GM12878 (cell line): ENCODE measurements around the gene NAT8L. TPM values are rescaled to one million over a fixed set of nuclear protein-coding genes. Genes with fewer than 3 reads are reported as not detected.

Source experiments
- ATAC-seq: fragments of 200-7000 bp; cut with Tn5 transposase; 3 replicates; pipeline ENCODE4 v1.9.1; 2020; ENCODE audit warnings: mild to moderate bottlenecking, moderate library complexity
- BruUV-seq: library from RNA; stranded (reverse); fragments of 400-500 nt; replicated peaks from 2 replicates; lab custom pipeline; 2021; lab: Mats Ljungman, UMichigan
- CTCF ChIA-PET: fragments of 300-600 bp; sonication (Branson Sonifier 250); formaldehyde crosslinking; extraction: SDS; loops from one replicate; lab custom pipeline; 2021; ENCODE audit warnings: inconsistent platforms; lab: Yijun Ruan, JAX
- POLR2A ChIA-PET: fragments of 350-600 bp; formaldehyde crosslinking; extraction: SDS; loops from one replicate; lab custom pipeline; 2021; ENCODE audit warnings: inconsistent platforms; lab: Charles Lee
- RAD21 ChIA-PET: fragments of 300-600 bp; sonication (Branson Sonifier 250); formaldehyde crosslinking; loops from one replicate; lab custom pipeline; 2023; ENCODE audit warnings: antibody characterized with exemption; ENCODE audit not compliant: unreplicated experiment; lab: Charles Lee
- SMC1A ChIA-PET: fragments of 300-600 bp; sonication (Branson Sonifier 250); formaldehyde crosslinking; loops from one replicate; lab custom pipeline; 2023; ENCODE audit not compliant: unreplicated experiment, uncharacterized antibody; lab: Charles Lee
- DNase-seq: peaks from one replicate; pipeline ENCODE4 v3.0.0-alpha.2; 2011; ENCODE audit warnings: low read depth, low spot score
- FAIRE-seq: peaks from 3 replicates; lab custom pipeline; 2011; peaks lifted over from hg19 to GRCh38; lab: Jason Lieb, UNC
- H2AFZ ChIP-seq: 2 replicates; pipeline ENCODE4 v1.6.0; 2011; ENCODE audit warnings: low read depth, low read length, control low read depth; ENCODE audit not compliant: control insufficient read depth
- H3K27ac ChIP-seq: 2 replicates; pipeline ENCODE4 v1.5.1; 2011; ENCODE audit warnings: control low read depth; ENCODE audit not compliant: control insufficient read depth, insufficient read depth
- H3K27me3 ChIP-seq, 2 experiments: replicated peaks in 1 of 2; 2 replicates each; pipeline versions ENCODE4 v1.6.0 to v1.6.1; 2011; ENCODE audit warnings: low read length in 1 of 2; ENCODE audit not compliant: control insufficient read depth in 2 of 2, insufficient read depth in 2 of 2
- H3K36me3 ChIP-seq, 2 experiments: 2 replicates each; pipeline ENCODE4 v1.5.1; 2011; ENCODE audit warnings: low read length in 1 of 2; ENCODE audit not compliant: control insufficient read depth in 2 of 2, insufficient read depth in 2 of 2
- H3K4me1 ChIP-seq: 2 replicates; pipeline ENCODE4 v1.6.1; 2011; ENCODE audit warnings: mild to moderate bottlenecking, low read length, moderate library complexity, mixed read lengths; ENCODE audit not compliant: control insufficient read depth, insufficient read depth
- H3K4me2 ChIP-seq: 2 replicates; pipeline ENCODE4 v1.6.0; 2011; ENCODE audit warnings: control low read depth; ENCODE audit not compliant: control insufficient read depth, insufficient read depth
- H3K4me3 ChIP-seq: fragments of 200-600 bp; sonication (generic); 2 replicates; pipeline ENCODE4 v1.5.1; 2016
- H3K79me2 ChIP-seq: 2 replicates; pipeline ENCODE4 v1.6.0; 2011; ENCODE audit warnings: low read length; ENCODE audit not compliant: control insufficient read depth, insufficient read depth
- H3K9ac ChIP-seq: 2 replicates; pipeline ENCODE4 v1.8.0; 2011; ENCODE audit warnings: low read length, control low read depth, mixed read lengths; ENCODE audit not compliant: control insufficient read depth, insufficient read depth
- H3K9me3 ChIP-seq: replicated peaks from 3 replicates; pipeline ENCODE4 v1.5.1; 2011; ENCODE audit warnings: mild to moderate bottlenecking, low read length; ENCODE audit not compliant: control insufficient read depth, insufficient read depth
- H4K20me1 ChIP-seq: 2 replicates; pipeline ENCODE4 v1.6.0; 2011; ENCODE audit not compliant: control insufficient read depth, insufficient read depth
- BCL11A ChIP-seq: IDR thresholded peaks from 2 replicates; pipeline ENCODE4 v1.6.1; 2011; ENCODE audit warnings: low read depth, low read length
- CBX3 ChIP-seq: fragments of 200-600 bp; sonication (generic); IDR thresholded peaks from 2 replicates; pipeline ENCODE4 v1.6.1; 2016; ENCODE audit warnings: low read depth, borderline replicate concordance
- EP300 ChIP-seq, 2 experiments: fragments of 150-350 bp in 1 of 2; IDR thresholded peaks; 2 replicates each; pipeline ENCODE4 v1.6.1; 2011 to 2012; ENCODE audit warnings: low read depth in 2 of 2, low read length in 2 of 2, borderline replicate concordance in 1 of 2, improper control_type of control experiment in 1 of 2, inconsistent platforms in 1 of 2; ENCODE audit not compliant: control insufficient read depth in 1 of 2
- HCFC1 ChIP-seq: fragments of 150-350 bp; IDR thresholded peaks from 2 replicates; pipeline ENCODE4 v1.6.1; 2014; ENCODE audit warnings: low read length
- NRF1 ChIP-seq: conservative IDR thresholded peaks from 2 replicates; pipeline ENCODE4 v1.6.1; 2011; ENCODE audit warnings: mild to moderate bottlenecking, low read depth, low read length, improper control_type of control experiment
- PAX5 ChIP-seq: IDR thresholded peaks from 2 replicates; pipeline ENCODE4 v1.6.1; 2011; ENCODE audit warnings: low read depth, low read length, borderline replicate concordance
- PML ChIP-seq: IDR thresholded peaks from 2 replicates; pipeline ENCODE4 v1.6.1; 2012; ENCODE audit warnings: low read length, inconsistent platforms
- PRDM15 ChIP-seq: fragments of 450-650 bp; formaldehyde crosslinking; IDR thresholded peaks from 2 replicates; pipeline ENCODE4 v1.4.0; 2020; ENCODE audit warnings: mild to moderate bottlenecking, moderate library complexity
- RUNX3 ChIP-seq: IDR thresholded peaks from 2 replicates; pipeline ENCODE4 v1.6.1; 2012; ENCODE audit warnings: low read length, inconsistent platforms
- SMAD5 ChIP-seq: IDR thresholded peaks from 2 replicates; pipeline ENCODE4 v1.6.1; 2016; ENCODE audit warnings: antibody characterized with exemption, low read depth
- TARDBP ChIP-seq: IDR thresholded peaks from 2 replicates; pipeline ENCODE4 v1.6.1; 2016; ENCODE audit warnings: borderline replicate concordance
- WRNIP1 ChIP-seq: IDR thresholded peaks from 2 replicates; pipeline ENCODE4 v1.6.1; 2011; ENCODE audit warnings: low read depth, low read length, improper control_type of control experiment, borderline replicate concordance
- ZBED1 ChIP-seq: IDR thresholded peaks from 2 replicates; pipeline ENCODE4 v1.6.1; 2016; ENCODE audit warnings: borderline replicate concordance
- ZBTB4 ChIP-seq: fragments of 450-650 bp; formaldehyde crosslinking; IDR thresholded peaks from 2 replicates; pipeline ENCODE4 v1.4.0; 2022; ENCODE audit warnings: mild to moderate bottlenecking, moderate library complexity
- WGBS: methylation state at CpG from one replicate; pipeline ENCODE4 v1.1.6; 2016; ENCODE audit warnings: low lambda C conversion rate; ENCODE audit not compliant: insufficient replicate concordance, insufficient coverage; ENCODE audit errors: missing lambda C conversion rate; 5-methylcytosine and 5-hydroxymethylcytosine counted together
- in situ Hi-C: fragments of 300-500 bp; cut with MboI; formaldehyde crosslinking; loops from 9 replicates; pipeline ENCODE4 v1.14.3; 2018; ENCODE audit warnings: mixed read lengths
- intact Hi-C: fragments of 100-400 bp; cut with micrococcal nuclease; formaldehyde crosslinking; loops from one replicate; pipeline ENCODE4 v1.14.2; 2022; ENCODE audit not compliant: unreplicated experiment
- polyA plus RNA-seq, 11 experiments: library from polyadenylated mRNA; depleted of rRNA in 4 of 11; unstranded in 6 of 11; stranded (reverse) in 5 of 11; fragments of >200 nt; fragmentation: Nextera tagmentation in 4 of 11; fragmentation: Illumina TruSeq in 1 of 11; extraction: Ambion mirVana in 4 of 11; extraction: Trizol in 1 of 11; gene quantifications; 1 replicate in 1 of 11; 2 replicates in 10 of 11; pipeline versions ENCODE4 v1.2.1 to v1.2.3, GENCODE V29; 2011 to 2016; ENCODE audit warnings: inconsistent platforms in 2 of 11, missing spikeins in 2 of 11, low read depth in 1 of 11
- total RNA-seq, 4 experiments: library from RNA; depleted of rRNA in 3 of 4; stranded (reverse); fragments of >200 nt in 3 of 4; fragmentation: Illumina TruSeq in 1 of 4; extraction: Trizol in 1 of 4; gene quantifications; 2 replicates each; pipeline versions ENCODE4 v1.2.1 to v1.2.3, GENCODE V29; 2013 to 2021
- TF ChIP-seq, protein P1 (sequence below): fragments of 450-650 bp; IDR thresholded peaks from 2 replicates; pipeline ENCODE4 v1.6.1; 2014; ENCODE audit warnings: mild to moderate bottlenecking
- TF ChIP-seq, protein P2 (sequence below): IDR thresholded peaks from 2 replicates; pipeline ENCODE4 v1.6.1; 2012; ENCODE audit warnings: low read length, inconsistent platforms

NAT8L gene
- total and polyA plus RNA-seq, 10 of the 15 experiments (the other 5 are each of a cell fraction or from before 2014, with no cell fraction given) = 0.01 to 0.31 (median 0.11) TPM; not detected in 5

DNA sequence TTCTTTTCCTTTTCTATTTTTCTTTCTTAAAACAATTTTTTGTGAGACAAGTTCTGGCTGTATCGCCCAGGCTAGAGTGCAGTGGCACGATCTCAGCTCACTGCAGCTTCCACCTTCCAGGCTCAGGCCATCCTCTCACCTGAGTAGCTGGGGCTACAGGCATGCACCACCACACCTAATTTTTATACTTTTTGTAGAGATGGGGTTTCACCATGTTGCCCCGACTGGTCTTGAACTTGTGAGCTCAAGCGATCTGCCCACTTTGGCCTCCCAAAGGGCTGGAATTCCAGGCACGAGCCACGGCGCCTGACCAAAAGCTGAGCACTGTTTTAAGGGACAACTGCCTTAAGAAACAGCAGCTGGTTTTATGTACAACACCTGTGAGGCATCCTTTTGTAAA, 9.3 kb upstream of the NAT8L start:
- Histone ChIP-seq H3K27me3 (no peaks in the 10 kb centered on the region; a peak in 1 of 4 replicates), H2AFZ (no peak overlapping the region), H3K9ac (no peak overlapping the region), H3K36me3 (no peaks in the 10 kb centered on the region), H3K4me1 (no peaks in the 10 kb centered on the region), H3K79me2 (no peaks in the 10 kb centered on the region), H3K27ac (no peak overlapping the region), H4K20me1 (no peaks in the 10 kb centered on the region), H3K4me2 (no peak overlapping the region), H3K4me3 (no peak overlapping the region), H3K9me3 (no peaks in the 10 kb centered on the region)
- FAIRE-seq (no peak), DNase-seq (no peak), ATAC-seq (no peak)
- SMC1A ChIA-PET = no interaction called here
- in situ Hi-C loops (no loop called here), intact Hi-C loops (no loop called here)
- BruUV-seq = no TSS peak
- CTCF ChIA-PET = interaction anchor here (0.7 kb wide), 1 partner anchor 301 kb away, joined by 3 read pairs; no protein-coding TSS in a partner anchor
- 69% methylated on average over 7 of the region's 7 CpGs for WGBS
- POLR2A ChIA-PET = interaction anchor here (0.6 kb wide), 1 partner anchor 156 kb away, joined by 5 read pairs; no protein-coding TSS in a partner anchor
- TF ChIP-seq EP300 (IDR thresholded peaks at IDR 0.05; ENCODE audit: borderline replicate concordance in 1 of 2, control insufficient read depth in 1 of 2, low read depth in 2 of 2, low read length in 2 of 2) (no peak), HCFC1 (no peak), ZBTB4 (CRISPR knock-in tag) (no peak), BCL11A (no peak), PRDM15 (CRISPR knock-in tag) (no peak), WRNIP1 (no peak), RUNX3 (no peak), ZBED1 (no peak), SMAD5 (no peak), PAX5 (no peak), NRF1 (no peak), PML (no peak), TARDBP (no peak), CBX3 (no peak)
- TF ChIP-seq, protein P1, sequence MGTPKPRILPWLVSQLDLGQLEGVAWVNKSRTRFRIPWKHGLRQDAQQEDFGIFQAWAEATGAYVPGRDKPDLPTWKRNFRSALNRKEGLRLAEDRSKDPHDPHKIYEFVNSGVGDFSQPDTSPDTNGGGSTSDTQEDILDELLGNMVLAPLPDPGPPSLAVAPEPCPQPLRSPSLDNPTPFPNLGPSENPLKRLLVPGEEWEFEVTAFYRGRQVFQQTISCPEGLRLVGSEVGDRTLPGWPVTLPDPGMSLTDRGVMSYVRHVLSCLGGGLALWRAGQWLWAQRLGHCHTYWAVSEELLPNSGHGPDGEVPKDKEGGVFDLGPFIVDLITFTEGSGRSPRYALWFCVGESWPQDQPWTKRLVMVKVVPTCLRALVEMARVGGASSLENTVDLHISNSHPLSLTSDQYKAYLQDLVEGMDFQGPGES = no peak
- TF ChIP-seq, protein P2, sequence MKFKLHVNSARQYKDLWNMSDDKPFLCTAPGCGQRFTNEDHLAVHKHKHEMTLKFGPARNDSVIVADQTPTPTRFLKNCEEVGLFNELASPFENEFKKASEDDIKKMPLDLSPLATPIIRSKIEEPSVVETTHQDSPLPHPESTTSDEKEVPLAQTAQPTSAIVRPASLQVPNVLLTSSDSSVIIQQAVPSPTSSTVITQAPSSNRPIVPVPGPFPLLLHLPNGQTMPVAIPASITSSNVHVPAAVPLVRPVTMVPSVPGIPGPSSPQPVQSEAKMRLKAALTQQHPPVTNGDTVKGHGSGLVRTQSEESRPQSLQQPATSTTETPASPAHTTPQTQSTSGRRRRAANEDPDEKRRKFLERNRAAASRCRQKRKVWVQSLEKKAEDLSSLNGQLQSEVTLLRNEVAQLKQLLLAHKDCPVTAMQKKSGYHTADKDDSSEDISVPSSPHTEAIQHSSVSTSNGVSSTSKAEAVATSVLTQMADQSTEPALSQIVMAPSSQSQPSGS = no peak
- RAD21 ChIA-PET = no interaction called here
